Natural killer cell (primary cell): ENCODE measurements around the gene GRIN1. TPM values are rescaled to one million over a fixed set of nuclear protein-coding genes. Genes with fewer than 3 reads are reported as not detected.

ENCODE experiments used
- ATAC-seq, 3 donors: fragments of 150-1000 bp in 2 of 3; fragments of 200-7000 bp in 1 of 3; cut with Tn5 transposase; 1 replicate in 1 of 3; 2 replicates in 2 of 3; pipeline ENCODE4 v1.10.0; 2021; ENCODE audit warnings: mild to moderate bottlenecking in 2 of 3, moderate library complexity in 2 of 3
- DNase-seq, 2 donors: peaks; one replicate each; pipeline versions ENCODE4 v3.0.0 to v3.0.0-alpha.2; 2013 to 2021; ENCODE audit warnings: mixed read lengths in 1 of 2
- H3K27ac ChIP-seq: one replicate; pipeline ENCODE4 v1.5.1; 2013; ENCODE audit warnings: mild to moderate bottlenecking, low read length
- H3K27me3 ChIP-seq: one replicate; pipeline ENCODE4 v1.6.1; 2013; ENCODE audit warnings: low read length; ENCODE audit not compliant: control insufficient read depth, insufficient read depth
- H3K36me3 ChIP-seq: one replicate; pipeline ENCODE4 v1.6.1; 2013; ENCODE audit warnings: low read length; ENCODE audit not compliant: control insufficient read depth, insufficient read depth
- H3K4me1 ChIP-seq: one replicate; pipeline ENCODE4 v1.6.1; 2013; ENCODE audit warnings: low read length; ENCODE audit not compliant: control insufficient read depth, insufficient read depth
- H3K4me3 ChIP-seq: one replicate; pipeline ENCODE4 v1.5.1; 2013; ENCODE audit warnings: low read length
- H3K9me3 ChIP-seq: one replicate; pipeline ENCODE4 v1.6.1; 2013; ENCODE audit warnings: low read length; ENCODE audit not compliant: control insufficient read depth, insufficient read depth
- H3K27ac Mint-ChIP-seq, 2 donors: one replicate each; pipeline ENCODE4 v1.8.0; 2022; ENCODE audit warnings: mild to moderate bottlenecking in 2 of 2, mixed read lengths in 2 of 2, moderate library complexity in 1 of 2
- H3K27me3 Mint-ChIP-seq, 2 donors: one replicate each; pipeline ENCODE4 v1.8.0; 2022; ENCODE audit warnings: low read depth in 2 of 2, mixed read lengths in 2 of 2
- H3K36me3 Mint-ChIP-seq: one replicate; pipeline ENCODE4 v1.8.0; 2022; ENCODE audit warnings: mixed read lengths
- H3K4me1 Mint-ChIP-seq, 2 donors: one replicate each; pipeline ENCODE4 v1.8.0; 2022; ENCODE audit warnings: mixed read lengths in 2 of 2
- H3K4me3 Mint-ChIP-seq: one replicate; pipeline ENCODE4 v1.8.0; 2022; ENCODE audit warnings: mild to moderate bottlenecking, moderate library complexity, mixed read lengths
- H3K9me3 Mint-ChIP-seq, 2 donors: one replicate each; pipeline ENCODE4 v1.8.0; 2022; ENCODE audit warnings: mixed read lengths in 2 of 2
- WGBS: methylation state at CpG from one replicate; pipeline ENCODE4 v1.1.7; 2013; ENCODE audit warnings: missing lambda C conversion rate; ENCODE audit not compliant: insufficient coverage; 5-methylcytosine and 5-hydroxymethylcytosine counted together
- intact Hi-C: fragments of 100-400 bp; cut with micrococcal nuclease; formaldehyde crosslinking; loops from one replicate; pipeline ENCODE4 v1.14.2; 2022
- total RNA-seq, 4 donors: library from RNA; stranded (reverse); fragments of 120-200 nt in 1 of 4; gene quantifications; one replicate each; pipeline versions ENCODE4 v1.2.3 to v1.2.4, GENCODE V29; 2013 to 2022
- TF ChIP-seq, protein P1 (sequence below): fragments of 200-600 bp; IDR thresholded peaks from one replicate; pipeline ENCODE4 v1.8.0; 2022; ENCODE audit warnings: antibody characterized with exemption

The GRIN1 gene
- total RNA-seq, 3 donors from 2014 or later (not counting 1 experiment from before 2014, with no cell fraction given): not detected

GRCh38 chr9:137136261-137136880, 2.6 kb upstream of the GRIN1 start:
- TF ChIP-seq, protein P1, sequence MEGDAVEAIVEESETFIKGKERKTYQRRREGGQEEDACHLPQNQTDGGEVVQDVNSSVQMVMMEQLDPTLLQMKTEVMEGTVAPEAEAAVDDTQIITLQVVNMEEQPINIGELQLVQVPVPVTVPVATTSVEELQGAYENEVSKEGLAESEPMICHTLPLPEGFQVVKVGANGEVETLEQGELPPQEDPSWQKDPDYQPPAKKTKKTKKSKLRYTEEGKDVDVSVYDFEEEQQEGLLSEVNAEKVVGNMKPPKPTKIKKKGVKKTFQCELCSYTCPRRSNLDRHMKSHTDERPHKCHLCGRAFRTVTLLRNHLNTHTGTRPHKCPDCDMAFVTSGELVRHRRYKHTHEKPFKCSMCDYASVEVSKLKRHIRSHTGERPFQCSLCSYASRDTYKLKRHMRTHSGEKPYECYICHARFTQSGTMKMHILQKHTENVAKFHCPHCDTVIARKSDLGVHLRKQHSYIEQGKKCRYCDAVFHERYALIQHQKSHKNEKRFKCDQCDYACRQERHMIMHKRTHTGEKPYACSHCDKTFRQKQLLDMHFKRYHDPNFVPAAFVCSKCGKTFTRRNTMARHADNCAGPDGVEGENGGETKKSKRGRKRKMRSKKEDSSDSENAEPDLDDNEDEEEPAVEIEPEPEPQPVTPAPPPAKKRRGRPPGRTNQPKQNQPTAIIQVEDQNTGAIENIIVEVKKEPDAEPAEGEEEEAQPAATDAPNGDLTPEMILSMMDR: no peak
- Mint-ChIP-seq H3K4me1 (peaks cover 0 to 6% of the 10 kb centered on the region in 2 donors), H3K9me3 (no peaks in the 10 kb centered on the region), H3K27ac (no peak overlapping the region), H3K4me3 (no peak overlapping the region), H3K36me3 (no peaks in the 10 kb centered on the region), H3K27me3 (peaks cover 22 to 28% of the 10 kb centered on the region in 2 donors)
- H3K27me3 ChIP-seq: peaks cover 28% of the 10 kb centered on the region
- intact Hi-C loops: no loop called here
- no peaks in the 10 kb centered on the region for H3K36me3 ChIP-seq
- H3K27ac ChIP-seq: no peak overlapping the region
- DNase-seq: no peak
- ATAC-seq: no peak
- 42% methylated on average over 27 of the region's 27 CpGs for WGBS
- peaks cover 4% of the 10 kb centered on the region for H3K4me1 ChIP-seq
- no peak overlapping the region for H3K4me3 ChIP-seq
- H3K9me3 ChIP-seq: no peaks in the 10 kb centered on the region

- Histone ChIP-seq H3K27ac (no peak overlapping the region), H3K27me3 (peaks cover 28% of the 10 kb centered on the region), H3K4me3 (no peak overlapping the region), H3K36me3 (no peaks in the 10 kb centered on the region), H3K9me3 (no peaks in the 10 kb centered on the region), H3K4me1 (peaks cover 4% of the 10 kb centered on the region)
- ATAC-seq (no peak), DNase-seq (no peak)
- Mint-ChIP-seq H3K27ac (no peak overlapping the region), H3K36me3 (no peaks in the 10 kb centered on the region), H3K9me3 (no peaks in the 10 kb centered on the region), H3K4me3 (no peak overlapping the region), H3K4me1 (peaks cover 0 to 6% of the 10 kb centered on the region in 2 donors), H3K27me3 (peaks cover 22 to 32% of the 10 kb centered on the region in 2 donors)
- intact Hi-C loops: no loop called here
- TF ChIP-seq, protein P1: no peak
- WGBS: 79% methylated on average over 22 of the region's 23 CpGs
Measured at GRCh38 chr9:137136881-137137607, 1.9 kb upstream of the GRIN1 start.

DNA sequence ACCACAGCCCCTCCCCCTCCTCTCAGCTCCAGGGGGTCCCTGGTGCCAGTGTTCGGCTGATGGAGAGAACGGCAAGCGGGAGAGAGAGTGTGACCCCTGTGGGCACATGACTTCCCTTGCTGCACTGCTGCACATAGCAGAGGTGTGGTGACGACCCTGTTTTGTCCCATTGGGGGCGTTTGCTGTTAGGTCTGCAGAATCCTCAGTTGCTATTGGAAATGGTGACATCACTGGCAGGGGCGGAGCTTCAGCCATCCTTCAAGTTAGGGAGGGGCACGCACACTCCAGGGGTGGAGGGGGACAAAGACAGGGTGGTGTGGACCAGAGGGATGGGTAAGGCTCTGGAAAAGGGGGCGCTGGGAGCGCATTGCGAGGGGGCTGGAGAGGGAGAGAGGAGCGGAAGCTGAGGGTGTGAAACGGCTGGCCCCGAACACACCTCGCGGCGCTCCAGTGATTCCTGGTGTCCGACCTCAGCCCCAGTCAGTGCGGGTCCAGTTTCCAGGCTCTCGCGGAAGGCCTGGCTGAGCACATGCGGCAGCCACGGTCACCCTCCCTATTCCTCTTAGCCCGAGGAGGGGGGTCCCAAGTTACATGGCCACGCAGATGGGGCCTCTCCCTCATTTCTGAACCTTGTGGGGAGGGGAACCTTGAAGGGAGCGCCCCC, 764 bp upstream of the GRIN1 start:
- no peak overlapping the region for H3K4me3 Mint-ChIP-seq

More for the DNA sequence above, 764 bp upstream of the GRIN1 start:
- no peaks in the 10 kb centered on the region for H3K36me3 ChIP-seq
- H3K9me3 ChIP-seq: no peaks in the 10 kb centered on the region
- Mint-ChIP-seq H3K36me3 (no peaks in the 10 kb centered on the region), H3K9me3 (no peaks in the 10 kb centered on the region), H3K4me1 (peaks cover 0 to 6% of the 10 kb centered on the region in 2 donors), H3K27me3 (peaks cover 17 to 31% of the 10 kb centered on the region in 2 donors), H3K27ac (no peak overlapping the region)
- no peak overlapping the region for H3K4me3 ChIP-seq
- no peak for ATAC-seq
- 11% methylated on average over 24 of the region's 25 CpGs for WGBS
- intact Hi-C loops: no loop called here
- TF ChIP-seq, protein P1: no peak
- no peak overlapping the region for H3K27ac ChIP-seq
- H3K27me3 ChIP-seq: peaks cover 31% of the 10 kb centered on the region
- no peak for DNase-seq
- H3K4me1 ChIP-seq: peaks cover 4% of the 10 kb centered on the region
